ENCODE data around the gene MYO1D.

The MYO1D gene

DNA sequence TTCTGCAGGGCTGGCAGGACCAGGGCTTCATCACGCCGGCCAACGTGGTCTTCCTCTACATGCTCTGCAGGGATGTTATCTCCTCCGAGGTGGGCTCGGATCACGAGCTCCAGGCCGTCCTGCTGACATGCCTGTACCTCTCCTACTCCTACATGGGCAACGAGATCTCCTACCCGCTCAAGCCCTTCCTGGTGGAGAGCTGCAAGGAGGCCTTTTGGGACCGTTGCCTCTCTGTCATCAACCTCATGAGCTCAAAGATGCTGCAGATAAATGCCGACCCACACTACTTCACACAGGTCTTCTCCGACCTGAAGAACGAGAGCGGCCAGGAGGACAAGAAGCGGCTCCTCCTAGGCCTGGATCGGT is 388.8 kb downstream of the MYO1D start:
- DNase-seq, result no peak

DNA sequence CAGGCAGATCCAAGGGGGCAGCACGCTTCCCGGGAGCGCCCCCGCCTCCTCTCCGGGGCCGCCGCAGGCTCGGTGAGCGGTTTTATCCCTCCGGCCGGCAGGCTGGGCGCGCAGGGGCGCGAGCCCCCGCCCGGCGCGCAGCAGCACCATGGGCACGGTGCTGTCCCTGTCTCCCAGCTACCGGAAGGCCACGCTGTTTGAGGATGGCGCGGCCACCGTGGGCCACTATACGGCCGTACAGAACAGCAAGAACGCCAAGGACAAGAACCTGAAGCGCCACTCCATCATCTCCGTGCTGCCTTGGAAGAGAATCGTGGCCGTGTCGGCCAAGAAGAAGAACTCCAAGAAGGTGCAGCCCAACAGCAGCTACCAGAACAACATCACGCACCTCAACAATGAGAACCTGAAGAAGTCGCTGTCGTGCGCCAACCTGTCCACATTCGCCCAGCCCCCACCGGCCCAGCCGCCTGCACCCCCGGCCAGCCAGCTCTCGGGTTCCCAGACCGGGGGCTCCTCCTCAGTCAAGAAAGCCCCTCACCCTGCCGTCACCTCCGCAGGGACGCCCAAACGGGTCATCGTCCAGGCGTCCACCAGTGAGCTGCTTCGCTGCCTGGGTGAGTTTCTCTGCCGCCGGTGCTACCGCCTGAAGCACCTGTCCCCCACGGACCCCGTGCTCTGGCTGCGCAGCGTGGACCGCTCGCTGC is 389.3 kb downstream of the MYO1D start:
- DNase-seq, result peak; percentile 73

DNA sequence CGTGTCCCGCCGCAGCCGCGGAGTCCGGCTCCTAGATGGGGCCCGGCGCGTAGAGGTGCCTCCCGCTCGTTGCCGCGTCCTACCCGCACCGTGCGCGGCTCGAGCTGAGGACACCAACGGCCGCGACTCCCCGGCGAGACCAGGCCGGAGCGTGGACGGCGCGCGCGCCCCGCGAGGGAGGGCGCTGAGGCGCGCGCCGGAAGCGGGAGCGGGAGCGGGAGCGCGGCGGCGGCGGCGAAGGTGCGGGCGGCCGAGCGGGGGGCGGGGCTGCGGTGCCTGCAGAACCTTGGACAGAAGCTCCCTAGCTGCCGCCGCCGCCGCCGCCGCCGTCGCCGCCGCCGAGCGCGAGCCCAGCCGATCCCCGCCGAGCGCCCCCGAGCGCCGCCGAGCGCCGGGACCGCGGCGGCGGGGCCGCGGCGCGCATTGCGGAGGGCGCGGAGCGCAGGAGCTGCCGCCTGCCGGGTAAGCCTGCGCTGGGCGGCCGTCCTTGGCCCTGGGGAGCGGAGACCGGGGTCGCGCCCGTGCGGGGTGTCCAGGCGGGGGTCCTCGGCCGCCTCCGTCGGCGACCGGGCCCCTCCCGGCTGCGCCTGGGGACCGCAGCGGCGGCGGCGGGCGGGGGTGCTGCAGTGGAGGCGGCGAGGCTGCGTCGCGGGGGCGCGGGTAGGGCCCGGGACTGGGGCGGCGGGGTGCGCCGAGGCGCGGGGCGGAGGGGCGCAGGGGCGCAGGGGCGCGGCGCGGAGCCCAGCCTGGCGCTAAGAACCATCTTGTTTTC is 390.0 kb downstream of the MYO1D start, which contains the start of gene CDK5R1:
Gene CDK5R1 (plus strand): TSS at position 293 of the 772 bp plus-strand sequence. CDS start 628 bp downstream, outside the sequence.
- peak; percentile 78 for DNase-seq

DNA sequence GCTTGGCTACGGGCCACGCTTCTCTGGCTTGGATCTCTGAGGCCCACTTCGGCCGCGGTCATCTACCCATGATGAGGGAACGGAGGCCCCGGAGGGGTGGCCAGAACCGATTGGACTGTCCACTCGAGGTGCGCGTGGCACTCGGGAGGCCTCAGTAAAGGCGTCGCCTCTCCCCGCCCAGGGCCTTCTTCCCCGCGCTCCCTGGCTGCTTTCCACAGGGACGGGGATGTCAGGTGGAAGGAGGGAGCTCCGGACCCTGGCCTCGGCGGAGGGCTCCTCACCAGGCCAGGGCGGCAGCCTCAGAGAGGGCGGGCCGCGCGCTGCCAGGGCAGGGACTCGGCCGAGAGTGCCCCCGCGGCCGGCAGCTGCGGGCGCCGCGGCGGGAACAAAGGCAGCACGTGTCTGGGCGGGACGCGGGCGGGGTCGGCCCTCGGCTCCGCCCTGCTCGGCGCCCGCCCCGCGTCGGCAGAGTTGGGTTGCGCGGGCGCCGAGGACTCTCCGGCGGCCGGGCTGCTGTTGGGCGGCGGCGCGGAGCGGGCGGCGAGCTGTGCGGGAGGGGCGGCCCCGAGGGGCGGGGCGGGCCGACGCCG is 390.7 kb downstream of the MYO1D start:
- peak; percentile 83 for DNase-seq

DNA sequence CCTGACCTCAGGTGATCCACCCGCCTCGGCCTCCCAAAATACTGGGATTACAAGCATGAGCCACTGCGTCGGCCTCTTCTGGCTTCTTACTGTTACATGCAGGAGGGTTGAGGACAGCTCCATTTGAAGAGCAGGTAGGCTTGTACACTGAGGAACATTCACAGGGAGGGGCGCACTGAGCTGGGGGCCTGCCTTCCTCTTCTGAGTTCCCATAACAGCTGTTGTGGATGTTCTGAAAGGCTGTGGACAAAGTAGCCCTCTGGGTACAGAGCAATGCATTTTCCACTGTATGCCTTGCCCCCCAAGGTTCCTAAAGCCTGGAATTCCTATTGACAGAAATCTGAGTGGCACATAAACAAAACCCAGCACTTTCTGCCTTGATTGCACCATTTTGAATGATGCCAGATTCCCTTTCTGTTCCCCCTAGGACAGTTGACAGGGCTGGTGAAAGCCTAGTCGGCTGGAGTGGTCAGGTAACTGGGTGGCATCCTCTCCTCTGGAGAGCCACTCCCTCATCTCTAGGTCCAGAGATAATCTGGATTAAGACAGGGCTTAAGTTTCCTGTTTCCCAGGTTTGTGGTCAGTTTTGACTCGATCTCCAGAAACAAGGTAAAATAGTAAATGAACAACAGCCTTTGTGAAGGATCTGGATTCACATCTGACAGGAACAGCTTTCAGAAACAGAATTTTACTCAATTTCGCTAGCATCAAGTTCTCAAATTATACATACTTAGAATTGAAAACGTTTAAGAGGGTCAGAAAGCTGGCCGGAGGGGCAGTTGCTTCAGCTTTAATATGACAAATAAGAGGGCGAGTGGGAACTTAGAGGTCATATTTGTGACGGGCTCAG is 391.4 kb downstream of the MYO1D start:
- no peak for DNase-seq

DNA sequence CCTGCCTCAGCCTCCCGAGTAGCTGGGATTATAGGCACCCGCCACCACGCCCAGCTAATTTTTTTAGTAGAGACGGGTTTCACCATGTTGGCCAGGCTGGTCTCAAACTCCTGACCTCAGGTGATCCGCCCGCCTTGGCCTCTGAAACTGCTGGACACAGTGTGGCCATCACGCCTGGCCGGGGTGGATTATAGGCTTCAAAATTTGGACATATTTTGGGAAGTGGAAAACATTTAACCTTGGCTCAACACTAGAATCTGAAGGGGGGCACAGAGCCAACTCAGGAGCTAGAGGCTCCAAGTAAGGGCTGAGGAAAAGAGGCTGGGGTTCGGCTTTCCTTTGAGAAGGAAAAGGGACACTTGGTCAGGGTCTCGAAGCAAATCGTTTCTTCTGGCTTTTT is 392.3 kb downstream of the MYO1D start:
- DNase-seq, result no peak

DNA sequence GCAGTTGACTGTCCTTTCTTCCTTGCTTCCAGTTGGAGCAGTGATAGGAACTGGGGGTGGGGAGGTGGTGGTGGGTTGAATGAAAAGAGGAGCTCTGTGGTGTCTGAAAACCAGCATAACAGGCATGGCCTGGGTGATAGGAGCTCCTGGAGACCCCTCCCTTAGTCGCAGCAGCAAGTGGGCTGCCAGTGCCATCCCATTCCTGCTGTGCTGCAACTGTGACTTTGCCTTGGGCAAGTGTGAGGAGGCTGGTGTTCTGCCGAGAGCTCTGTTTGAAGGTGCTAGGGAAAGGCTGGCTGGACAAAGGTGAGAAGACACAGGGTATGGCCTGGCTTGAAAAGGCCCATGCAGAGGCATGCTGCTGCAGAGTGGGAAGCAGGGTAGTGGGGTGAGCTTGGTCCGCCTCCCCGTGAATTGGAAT is 392.9 kb downstream of the MYO1D start:
- no peak for DNase-seq

DNA sequence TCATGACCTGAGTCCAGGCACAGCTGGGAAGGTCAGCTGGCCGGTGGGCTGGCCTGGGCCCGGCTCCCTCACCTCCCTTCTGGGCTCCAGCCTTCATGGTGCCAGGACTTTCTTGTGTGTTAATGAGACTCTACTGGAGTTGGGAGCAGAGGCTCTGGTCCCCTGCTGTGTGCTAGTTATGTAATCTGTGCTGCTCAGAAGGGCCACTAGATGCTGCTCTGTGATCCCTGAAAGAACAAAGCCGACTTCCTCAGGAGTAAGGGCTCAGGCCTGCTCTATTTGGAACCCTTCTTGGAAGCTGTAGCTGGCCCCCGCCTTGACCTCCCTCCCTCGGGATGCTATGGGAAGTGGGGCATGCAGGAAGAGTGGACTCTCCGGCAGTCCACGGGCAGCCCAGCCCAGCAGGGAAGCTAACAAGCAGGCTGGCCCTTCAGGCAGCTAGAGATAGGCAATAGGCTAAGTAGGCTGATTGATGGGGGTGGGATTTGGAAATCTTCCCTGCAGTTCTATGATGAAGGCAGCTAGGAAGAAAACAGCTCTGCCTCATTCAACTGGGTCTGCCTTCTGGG is 393.4 kb downstream of the MYO1D start:
- DNase-seq, result peak; percentile 69

DNA sequence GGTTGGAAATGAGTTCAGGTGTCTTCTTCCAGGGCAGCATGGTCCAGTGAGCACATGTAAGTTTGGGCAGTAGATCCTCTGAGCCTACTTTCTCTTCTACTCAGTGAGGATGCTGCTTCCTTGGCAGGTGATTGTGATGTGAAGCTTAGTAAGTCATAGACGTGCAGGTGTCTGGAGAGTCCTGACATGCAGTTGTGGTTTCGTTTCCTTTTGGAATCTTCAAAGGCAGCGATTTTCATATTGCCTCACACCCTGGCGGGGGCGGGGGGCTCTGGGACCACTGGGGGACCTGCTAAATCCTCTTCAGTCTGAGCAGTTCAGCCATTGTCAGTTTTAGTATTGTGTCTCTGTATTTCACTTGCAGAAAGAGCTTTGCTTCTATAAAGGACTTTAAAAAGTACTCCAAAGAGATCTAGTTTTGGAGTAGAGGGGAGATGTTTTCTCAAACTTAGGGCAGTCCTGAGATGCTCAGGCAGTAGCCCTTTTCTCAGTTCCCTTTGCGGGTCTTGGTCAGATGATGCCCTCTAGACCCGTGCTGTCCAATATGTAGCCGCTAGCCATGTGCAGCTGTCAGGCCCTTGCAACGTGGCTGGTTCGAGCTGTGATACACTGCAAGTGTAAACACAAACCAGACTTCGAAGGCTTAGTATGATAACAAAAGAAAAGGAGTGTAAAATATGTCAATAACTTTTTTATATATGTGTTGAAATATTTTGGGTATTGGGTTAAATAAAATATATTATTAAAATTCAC is 394.2 kb downstream of the MYO1D start:
- DNase-seq, result no peak

DNA sequence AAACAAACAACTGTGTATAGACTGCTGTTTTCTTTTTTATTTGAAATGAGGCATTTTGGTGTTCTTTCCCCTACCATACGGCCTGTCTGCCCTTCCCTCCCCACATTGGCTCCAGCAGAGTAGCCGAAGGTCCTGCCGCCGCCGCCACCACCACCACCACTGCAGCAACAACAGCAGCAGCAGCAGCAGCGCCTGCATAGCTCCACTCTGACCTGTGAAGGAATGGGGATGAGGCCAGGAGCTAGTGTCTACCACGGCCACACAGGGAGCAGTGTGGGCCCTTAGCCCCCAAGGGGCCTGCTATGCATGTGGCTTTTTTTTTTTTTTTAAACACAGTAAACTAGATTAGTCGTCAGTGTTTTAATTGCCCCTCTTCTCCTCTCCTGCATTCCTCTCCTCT is 395.7 kb downstream of the MYO1D start:
- no peak for DNase-seq

DNA sequence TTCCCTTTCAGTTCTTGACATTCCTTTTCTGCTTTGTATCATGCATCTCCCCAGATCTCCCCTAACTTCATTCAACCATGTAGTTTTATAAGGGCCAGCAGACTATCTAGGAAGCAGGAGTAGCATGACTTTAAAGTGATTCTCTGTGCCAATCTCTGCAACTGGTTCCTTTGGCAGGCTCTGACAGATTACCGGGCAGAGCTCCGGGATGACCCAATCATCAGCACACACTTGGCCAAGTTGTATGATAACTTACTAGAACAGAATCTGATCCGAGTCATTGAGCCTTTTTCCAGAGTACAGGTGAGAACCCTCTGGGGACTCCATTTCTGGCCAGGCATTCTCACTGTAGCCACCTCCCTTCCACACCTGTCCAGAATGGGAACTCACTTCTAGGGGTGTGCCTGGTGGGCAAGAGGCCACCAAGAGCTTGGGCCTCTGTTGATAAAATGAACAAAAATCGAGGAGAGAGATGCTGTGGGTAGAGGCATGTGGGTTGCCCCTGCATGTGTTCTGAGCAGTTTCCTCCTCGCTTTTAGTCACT is 397.8 kb downstream of the MYO1D start:
- DNase-seq, result no peak

DNA sequence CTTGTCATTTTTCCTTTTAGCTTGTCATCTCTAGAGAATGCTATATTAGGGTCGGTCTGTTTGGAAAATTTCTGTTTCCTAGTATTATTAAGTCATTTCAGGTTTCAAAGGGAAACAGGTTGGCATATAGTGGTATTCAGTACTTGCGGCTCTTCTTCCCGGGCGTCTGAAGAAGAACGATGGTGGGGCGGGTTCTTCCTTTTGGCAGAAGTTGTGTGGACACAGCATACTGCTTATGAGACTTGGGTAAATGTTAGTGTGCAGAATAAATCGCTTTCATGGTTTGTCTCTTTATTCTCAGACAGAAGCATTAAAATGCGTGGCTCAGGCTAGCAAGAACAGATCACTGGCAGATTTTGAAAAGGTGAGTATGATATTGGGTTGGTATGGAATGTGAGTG is 399.7 kb downstream of the MYO1D start:
- DNase-seq, result no peak

DNA sequence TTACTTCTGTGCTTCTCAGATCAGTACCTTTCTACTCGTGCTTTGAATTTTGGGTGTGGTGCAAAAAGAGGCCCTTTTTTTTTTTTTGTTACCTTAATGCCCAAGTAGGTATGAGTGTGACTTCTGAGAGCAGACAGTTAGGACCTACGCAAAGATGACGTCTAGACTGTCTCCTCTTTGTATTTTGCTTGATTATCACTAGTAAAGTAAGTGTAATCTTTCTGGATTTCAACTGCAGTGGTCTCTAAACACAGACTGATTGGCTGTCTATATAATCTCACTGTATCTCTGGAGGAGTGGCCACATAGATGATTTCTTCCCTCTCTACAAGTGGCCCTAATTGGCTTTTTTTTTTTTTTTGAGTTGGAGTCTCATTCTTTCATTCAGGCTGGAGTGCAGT is 401.7 kb downstream of the MYO1D start:
- no peak for DNase-seq

DNA sequence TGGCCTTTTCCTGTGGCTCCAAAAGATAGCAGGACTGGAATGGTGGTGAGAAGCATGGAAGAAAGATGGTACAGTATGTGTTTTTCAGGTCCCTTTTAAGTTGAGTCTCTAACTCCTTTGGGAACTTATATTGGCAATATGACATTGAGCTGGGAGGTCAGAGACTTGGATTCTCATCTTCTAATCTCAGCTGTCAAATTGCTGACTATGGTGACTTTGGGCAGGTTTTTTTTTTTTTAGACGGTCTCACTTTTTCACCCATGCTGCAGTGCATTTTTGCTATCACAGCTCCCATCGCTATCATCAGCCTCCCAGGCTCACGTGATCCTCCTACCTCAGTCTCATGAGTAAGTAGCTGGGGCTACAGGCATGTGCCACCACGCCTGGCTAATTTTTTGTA is 405.3 kb downstream of the MYO1D start:
- DNase-seq, result no peak

DNA sequence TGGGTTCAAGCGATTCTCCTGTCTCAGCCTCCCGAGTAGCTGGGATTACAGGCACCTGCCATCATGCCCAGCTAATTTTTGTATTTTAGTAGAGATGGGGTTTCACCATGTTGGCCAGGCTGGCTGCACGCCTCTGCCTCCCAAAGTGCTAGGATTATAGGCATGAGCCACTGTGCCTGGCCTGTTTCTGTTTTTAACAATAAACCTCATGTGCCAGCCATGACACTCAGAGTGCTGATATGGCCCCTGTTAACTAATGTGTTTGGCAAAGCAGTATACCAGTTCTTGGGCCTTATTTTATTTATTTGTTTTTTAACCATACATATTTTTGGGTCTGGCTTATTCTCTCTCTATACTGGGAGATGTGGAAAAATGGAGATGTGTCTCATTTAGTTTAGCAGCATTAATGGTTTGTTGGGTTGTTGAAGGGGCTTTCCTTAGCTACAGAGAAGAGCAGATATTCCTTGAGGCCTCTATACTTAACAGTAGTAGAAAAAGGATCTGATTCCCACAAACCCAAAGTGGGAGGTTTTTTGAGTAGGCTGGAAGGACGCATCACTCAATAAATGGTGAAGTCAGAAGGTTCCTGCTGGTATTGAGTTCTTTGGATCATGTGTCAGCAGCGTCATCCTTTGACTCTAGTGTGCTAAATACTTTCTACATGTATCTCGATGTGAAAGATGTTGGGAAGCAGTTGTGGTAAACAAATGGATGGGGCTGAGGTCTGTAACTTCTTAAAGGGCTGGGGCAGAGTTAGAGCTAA is 406.3 kb downstream of the MYO1D start:
- no peak for DNase-seq

DNA sequence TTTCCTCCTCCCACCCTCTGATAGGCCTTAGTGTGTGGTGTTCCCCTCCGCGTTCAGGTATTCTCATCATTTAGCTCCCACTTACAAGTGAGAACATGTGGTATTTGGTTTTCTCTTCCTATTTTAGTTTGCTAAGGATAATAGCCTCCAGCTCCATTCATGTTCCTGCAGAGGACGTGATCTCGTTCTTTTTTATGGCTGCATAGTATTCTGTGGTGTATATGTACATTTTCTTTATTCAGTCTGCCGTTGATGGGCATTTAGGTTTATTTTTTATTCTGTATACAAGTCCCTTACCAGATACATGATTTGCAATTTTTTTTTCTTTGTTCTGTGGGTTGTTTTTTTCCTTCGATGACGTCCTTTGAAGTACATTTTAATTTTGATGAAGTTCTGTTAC is 409.0 kb downstream of the MYO1D start:
- no peak for DNase-seq

DNA sequence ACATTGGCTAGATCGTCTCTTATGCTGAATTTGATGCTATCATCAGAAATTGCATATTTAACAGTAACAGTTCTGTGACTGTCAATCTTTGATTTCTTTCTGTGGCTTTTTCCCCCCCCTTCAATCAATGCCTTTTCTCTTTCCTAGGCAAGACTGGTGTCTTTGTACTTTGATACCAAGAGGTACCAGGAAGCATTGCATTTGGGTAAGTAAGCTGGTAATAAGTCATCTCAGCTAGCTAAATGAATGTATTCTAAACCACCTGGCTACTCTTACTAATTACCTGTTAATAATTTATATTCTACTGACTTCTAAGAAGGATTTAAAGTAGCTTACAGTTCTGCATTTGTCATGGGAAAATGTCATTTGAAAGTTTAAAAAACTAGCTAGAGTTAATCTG is 412.6 kb downstream of the MYO1D start:
- DNase-seq, result no peak

DNA sequence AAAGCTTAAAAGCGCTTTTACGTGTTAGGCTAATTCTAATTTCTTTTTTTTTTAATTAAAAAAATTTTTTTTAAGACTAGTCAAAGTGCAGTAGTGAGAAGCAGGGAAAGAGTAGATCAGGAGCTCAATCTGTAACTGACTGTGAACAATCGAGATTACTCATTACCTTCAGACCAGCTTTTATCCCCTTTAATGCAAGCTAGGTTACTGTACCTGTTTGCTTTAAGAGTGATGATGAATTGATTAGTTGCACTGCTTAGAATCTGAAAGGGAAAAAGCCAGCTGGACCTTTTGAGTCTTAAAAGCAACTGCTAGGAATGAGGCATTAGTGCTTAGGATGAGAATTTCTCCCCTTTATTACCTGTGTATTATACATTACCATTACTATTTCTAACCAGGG is 413.6 kb downstream of the MYO1D start:
- no peak for DNase-seq

DNA sequence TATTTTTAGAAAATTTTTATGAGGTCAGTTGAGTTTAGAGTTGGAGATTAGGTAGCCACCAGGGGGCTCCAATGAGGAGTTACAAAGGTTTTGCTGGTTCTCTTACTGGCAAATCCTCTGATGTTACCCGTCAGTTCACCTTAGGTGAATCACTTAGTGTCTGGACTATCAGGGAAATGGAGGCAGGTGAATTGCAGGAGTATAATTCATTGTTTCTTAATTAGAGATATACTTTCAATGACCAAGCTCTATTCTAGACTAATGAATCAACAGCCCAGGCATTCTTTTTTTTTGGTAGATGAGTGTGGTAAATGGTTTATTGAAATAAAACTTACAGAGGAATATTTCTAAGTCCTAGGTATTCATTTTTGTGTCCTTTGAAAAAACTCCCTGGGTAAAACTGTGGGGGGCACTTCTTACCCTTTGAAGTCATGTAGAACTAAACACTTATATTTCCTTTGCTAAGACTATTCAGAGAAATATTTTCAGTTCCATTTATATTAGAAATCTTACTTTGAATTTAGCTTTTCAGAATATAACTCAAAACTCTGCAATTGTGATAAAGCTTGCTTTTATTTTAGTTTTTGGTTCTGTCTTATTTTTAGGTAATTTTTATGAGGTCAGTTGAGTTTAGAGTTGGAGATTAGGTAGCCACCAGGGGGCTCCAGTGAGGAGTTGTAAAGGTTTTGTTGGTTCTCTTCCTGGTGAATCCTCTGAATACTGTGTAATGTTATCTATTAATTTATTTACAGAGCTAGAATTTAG is 414.9 kb downstream of the MYO1D start:
- DNase-seq, result no peak

DNA sequence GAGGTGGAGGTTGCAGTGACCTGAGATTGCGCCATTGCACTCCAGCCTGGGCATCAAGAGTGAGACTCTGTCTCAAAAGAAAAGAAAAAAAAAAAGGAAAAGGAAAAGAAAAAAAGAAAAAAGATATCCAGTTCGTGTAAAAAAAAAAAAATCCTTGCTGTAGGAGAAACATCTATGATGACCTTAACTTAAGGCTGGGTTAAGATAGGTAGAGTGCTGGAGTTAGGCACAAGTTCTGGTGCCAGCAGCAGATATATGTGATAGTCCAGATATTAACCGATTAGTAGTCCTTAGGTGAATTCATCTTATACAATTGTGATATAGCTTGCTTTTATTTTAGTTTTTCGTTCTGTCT is 415.4 kb downstream of the MYO1D start:
- DNase-seq, result no peak
